T-helper 2 cell treated with Interferon-gamma antibody and Interleukin-4, amounts not matched to agents 5 μg/mL and 100 μg/mL, for 36 hours (primary cell): ENCODE measurements around the gene ATP6V0A4.

Source experiments
- DNase-seq: peaks from one replicate; pipeline ENCODE4 v3.0.0; 2021; ENCODE audit warnings: low spot score
- H3K27ac Mint-ChIP-seq: one replicate; pipeline ENCODE4 v1.8.0; 2021; ENCODE audit warnings: mild to moderate bottlenecking, mixed read lengths
- H3K27me3 Mint-ChIP-seq: one replicate; pipeline ENCODE4 v1.8.0; 2021; ENCODE audit warnings: low read depth, mixed read lengths
- H3K36me3 Mint-ChIP-seq: one replicate; pipeline ENCODE4 v1.8.0; 2021; ENCODE audit warnings: low read depth, mixed read lengths
- H3K4me1 Mint-ChIP-seq: one replicate; pipeline ENCODE4 v1.8.0; 2021; ENCODE audit warnings: low read depth, mixed read lengths
- H3K4me3 Mint-ChIP-seq: one replicate; pipeline ENCODE4 v1.8.0; 2022; ENCODE audit warnings: mild to moderate bottlenecking, moderate library complexity, mixed read lengths
- H3K9me3 Mint-ChIP-seq: one replicate; pipeline ENCODE4 v1.8.0; 2021; ENCODE audit warnings: mixed read lengths

ATP6V0A4 gene

GRCh38 chr7:138729444-138729843, 68.6 kb downstream of the ATP6V0A4 start:
- Mint-ChIP-seq H3K4me1 (no peaks in the 10 kb centered on the region), H3K9me3 (no peaks in the 10 kb centered on the region), H3K27me3 (peaks cover 3% of the 10 kb centered on the region), H3K27ac (no peak overlapping the region), H3K36me3 (no peaks in the 10 kb centered on the region), H3K4me3 (no peak overlapping the region)
- no peak for DNase-seq

DNA sequence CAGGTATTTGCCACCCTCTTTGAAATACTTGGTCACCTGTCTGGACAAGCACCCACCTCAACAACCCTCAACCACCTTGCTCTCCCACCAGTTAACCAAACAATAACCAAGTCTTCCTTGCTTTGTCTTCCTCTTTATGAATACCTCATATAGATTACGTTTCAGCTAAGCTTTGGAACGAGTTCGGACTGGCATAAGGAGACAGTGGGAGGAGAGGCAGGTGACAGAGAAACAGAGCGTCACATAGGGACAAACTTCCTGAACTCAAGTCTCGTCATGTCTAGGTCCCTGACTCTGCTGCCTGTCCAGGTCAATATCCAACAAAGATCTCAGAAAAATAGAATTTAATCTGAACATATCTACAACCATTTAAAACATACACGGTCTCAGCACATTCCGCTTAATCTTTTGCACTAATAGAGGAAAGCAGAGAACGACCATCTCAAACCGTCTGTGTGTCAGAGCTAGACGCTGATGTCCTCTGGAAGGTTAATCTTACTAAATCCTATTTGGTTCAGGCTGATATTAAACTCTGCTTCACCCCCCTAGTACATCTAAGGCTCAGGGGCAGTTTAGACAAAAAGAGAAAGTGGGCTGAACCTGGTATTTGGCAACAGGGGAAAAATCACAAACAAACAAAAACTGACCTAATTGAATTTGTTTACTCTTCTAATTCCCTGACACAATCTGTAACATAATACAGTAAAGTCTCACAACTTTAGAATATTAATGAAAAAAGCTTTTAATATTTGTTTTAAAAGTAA, 70.5 kb downstream of the ATP6V0A4 start:
- Mint-ChIP-seq H3K27me3 (peaks cover 3% of the 10 kb centered on the region), H3K27ac (no peak overlapping the region), H3K36me3 (no peaks in the 10 kb centered on the region), H3K4me1 (no peaks in the 10 kb centered on the region), H3K4me3 (no peak overlapping the region), H3K9me3 (no peaks in the 10 kb centered on the region)
- no peak for DNase-seq

GRCh38 chr7:138726288-138726687, 71.7 kb downstream of the ATP6V0A4 start:
- Mint-ChIP-seq H3K36me3 (no peaks in the 10 kb centered on the region), H3K27me3 (peaks cover 3% of the 10 kb centered on the region), H3K4me3 (no peak overlapping the region), H3K9me3 (no peaks in the 10 kb centered on the region), H3K4me1 (no peaks in the 10 kb centered on the region), H3K27ac (no peak overlapping the region)
- DNase-seq: no peak

- H3K4me3 Mint-ChIP-seq: no peak overlapping the region
- no peaks in the 10 kb centered on the region for H3K9me3 Mint-ChIP-seq
- no peak for DNase-seq
- H3K4me1 Mint-ChIP-seq: peaks cover 8% of the 10 kb centered on the region
- peaks cover 28% of the 10 kb centered on the region for H3K27me3 Mint-ChIP-seq
- H3K27ac Mint-ChIP-seq: no peak overlapping the region
- no peaks in the 10 kb centered on the region for H3K36me3 Mint-ChIP-seq
Measured at GRCh38 chr7:138720286-138720685, 77.7 kb downstream of the ATP6V0A4 start.

DNA sequence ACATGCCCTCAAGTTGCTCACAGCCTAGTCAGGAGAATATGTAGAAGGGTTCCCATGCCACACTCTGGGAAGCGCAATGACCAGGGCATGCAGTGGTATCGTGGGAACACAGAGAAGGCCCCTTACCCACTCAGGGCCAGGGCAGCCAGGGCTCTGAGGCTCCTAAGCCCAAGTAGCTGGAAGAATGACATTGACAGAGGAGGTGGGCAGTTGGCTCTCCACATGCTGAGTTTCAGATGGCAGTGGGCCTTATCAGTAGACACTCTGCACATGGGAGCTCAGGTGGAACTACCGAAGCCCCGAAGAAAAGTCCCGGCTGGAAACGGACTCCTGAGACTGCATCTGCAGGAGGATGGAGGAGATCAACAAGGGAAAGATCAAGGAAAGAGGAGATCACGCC, 81.1 kb downstream of the ATP6V0A4 start:
- H3K27me3 Mint-ChIP-seq: peaks cover 34% of the 10 kb centered on the region
- H3K4me1 Mint-ChIP-seq: peaks cover 14% of the 10 kb centered on the region
- no peaks in the 10 kb centered on the region for H3K36me3 Mint-ChIP-seq
- no peak for DNase-seq
- no peaks in the 10 kb centered on the region for H3K9me3 Mint-ChIP-seq
- no peak overlapping the region for H3K27ac Mint-ChIP-seq
- H3K4me3 Mint-ChIP-seq: peak overlapping the region; percentile 65

GRCh38 chr7:138713191-138713590, 84.8 kb downstream of the ATP6V0A4 start:
- H3K4me1 Mint-ChIP-seq: peaks cover 14% of the 10 kb centered on the region
- no peak overlapping the region for H3K4me3 Mint-ChIP-seq
- no peak for DNase-seq
- no peak overlapping the region for H3K27ac Mint-ChIP-seq
- H3K9me3 Mint-ChIP-seq: no peaks in the 10 kb centered on the region
- no peaks in the 10 kb centered on the region for H3K36me3 Mint-ChIP-seq
- H3K27me3 Mint-ChIP-seq: peaks cover 25% of the 10 kb centered on the region

GRCh38 chr7:138712652-138713051, 85.3 kb downstream of the ATP6V0A4 start:
- DNase-seq: no peak
- H3K27me3 Mint-ChIP-seq: peaks cover 19% of the 10 kb centered on the region
- no peak overlapping the region for H3K27ac Mint-ChIP-seq
- peaks cover 9% of the 10 kb centered on the region for H3K4me1 Mint-ChIP-seq
- H3K4me3 Mint-ChIP-seq: no peak overlapping the region
- no peaks in the 10 kb centered on the region for H3K36me3 Mint-ChIP-seq
- H3K9me3 Mint-ChIP-seq: no peaks in the 10 kb centered on the region

DNA sequence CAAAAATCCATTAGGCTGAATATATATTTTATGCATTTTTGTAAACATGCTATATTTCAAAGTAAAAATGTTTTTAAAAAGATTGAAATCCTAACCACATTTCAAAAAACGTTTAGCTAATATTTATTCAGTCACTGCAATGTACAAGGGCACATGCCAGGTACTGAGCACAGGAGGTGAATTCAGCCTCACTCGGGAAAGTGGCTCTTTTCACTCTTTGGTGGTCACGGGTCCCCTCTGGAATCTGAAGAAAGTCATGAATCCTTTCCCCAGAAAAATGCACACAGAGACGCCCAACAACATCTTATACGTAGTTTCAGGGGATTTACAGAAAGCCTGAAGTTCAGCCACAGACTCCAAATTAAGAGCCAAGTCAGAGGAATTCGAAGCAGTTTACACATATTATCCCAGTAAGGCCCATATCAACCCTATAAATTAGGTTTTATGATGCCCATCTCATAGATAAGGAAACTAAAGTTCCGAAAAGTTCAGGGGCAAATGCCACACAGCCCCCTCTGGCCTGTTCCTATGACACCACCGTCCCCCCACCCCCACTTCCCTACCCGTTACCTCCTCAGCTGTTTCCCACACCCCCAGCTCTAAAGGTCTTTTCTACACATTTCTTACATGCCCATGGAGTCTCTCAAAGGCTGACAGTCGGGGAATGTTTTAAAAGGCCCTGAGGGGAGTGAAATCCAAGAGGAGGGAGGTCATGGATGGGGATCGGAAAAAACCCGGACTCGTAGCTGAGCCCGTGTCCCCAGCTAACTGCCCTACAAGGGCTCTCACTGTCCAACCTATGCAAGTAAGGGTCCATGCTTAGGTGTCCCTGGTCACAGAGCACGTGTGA, 87.2 kb downstream of the ATP6V0A4 start:
- Mint-ChIP-seq H3K9me3 (no peaks in the 10 kb centered on the region), H3K27me3 (peaks cover 6% of the 10 kb centered on the region), H3K27ac (no peak overlapping the region), H3K4me1 (peaks cover 7% of the 10 kb centered on the region), H3K36me3 (no peaks in the 10 kb centered on the region), H3K4me3 (no peak overlapping the region)
- DNase-seq: no peak

- H3K27ac Mint-ChIP-seq: no peak overlapping the region
Measured at GRCh38 chr7:138705167-138705566, 92.8 kb downstream of the ATP6V0A4 start.

DNA sequence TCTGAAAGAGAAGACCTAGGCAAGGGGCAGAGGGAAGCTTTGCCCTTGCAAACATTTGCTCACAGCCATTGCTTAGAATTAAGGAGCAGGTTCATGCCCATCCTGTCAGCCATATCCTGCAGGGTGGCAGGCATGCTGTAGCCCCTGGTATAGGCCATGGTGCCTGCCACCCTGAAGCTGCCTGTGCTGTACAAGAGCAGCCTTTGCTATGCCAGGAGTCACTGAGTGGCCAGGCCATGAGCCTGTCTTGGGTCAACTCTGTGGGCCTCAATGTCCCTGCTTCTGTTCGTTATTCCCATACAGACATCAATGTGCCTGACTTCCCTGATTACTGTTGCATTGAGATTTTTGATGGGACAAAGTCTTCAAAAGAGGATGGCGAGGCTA, 96.5 kb downstream of the ATP6V0A4 start:
- Mint-ChIP-seq H3K27ac (no peak overlapping the region), H3K36me3 (no peaks in the 10 kb centered on the region), H3K9me3 (no peaks in the 10 kb centered on the region), H3K27me3 (peaks cover 12% of the 10 kb centered on the region), H3K4me3 (no peak overlapping the region), H3K4me1 (no peaks in the 10 kb centered on the region)
- DNase-seq: no peak

More at GRCh38 chr7:138705167-138705566, 92.8 kb downstream of the ATP6V0A4 start:
- H3K9me3 Mint-ChIP-seq: no peaks in the 10 kb centered on the region
- no peak for DNase-seq
- H3K36me3 Mint-ChIP-seq: no peaks in the 10 kb centered on the region
- H3K4me1 Mint-ChIP-seq: no peaks in the 10 kb centered on the region
- peaks cover 4% of the 10 kb centered on the region for H3K27me3 Mint-ChIP-seq
- H3K4me3 Mint-ChIP-seq: no peak overlapping the region

- H3K27me3 Mint-ChIP-seq: peaks cover 12% of the 10 kb centered on the region
- no peak within 1 kb of the TSS for H3K27ac Mint-ChIP-seq
- no peak within 1 kb of the TSS for H3K4me3 Mint-ChIP-seq
- H3K9me3 Mint-ChIP-seq: no peaks in the 10 kb centered on the region
- DNase-seq: no peak
- no peaks in the 10 kb centered on the region for H3K36me3 Mint-ChIP-seq
- no peaks in the 10 kb centered on the region for H3K4me1 Mint-ChIP-seq
Measured at GRCh38 chr7:138700857-138701536, 97.0 kb downstream of the ATP6V0A4 start, which contains the start of gene SVOPL. TSS of gene SVOPL (minus strand) at chr7:138701362. CDS start at chr7:138679045, 22,317 bp downstream.

DNA sequence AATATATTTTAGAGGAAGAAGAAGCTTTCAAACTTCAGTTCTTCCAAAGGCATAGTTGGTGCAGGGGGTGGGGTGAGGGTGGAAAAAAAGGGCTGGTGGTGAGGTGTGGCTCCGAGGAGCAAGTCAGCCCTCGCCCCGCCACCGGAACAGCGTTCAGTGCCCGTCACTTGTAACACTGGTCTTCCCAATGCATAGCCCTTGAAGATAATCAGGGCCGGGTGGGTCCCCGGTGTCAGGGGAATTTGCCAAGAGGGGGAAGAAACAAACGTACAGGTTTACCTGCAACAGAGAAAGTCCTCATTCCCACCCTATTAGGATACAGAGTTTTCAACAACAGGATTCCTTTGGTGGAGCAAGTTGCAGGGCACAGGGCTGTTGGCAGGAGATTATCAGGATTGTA, 98.3 kb downstream of the ATP6V0A4 start:
- H3K27ac Mint-ChIP-seq: no peak overlapping the region
- H3K4me3 Mint-ChIP-seq: no peak overlapping the region
- no peaks in the 10 kb centered on the region for H3K4me1 Mint-ChIP-seq
- peaks cover 12% of the 10 kb centered on the region for H3K27me3 Mint-ChIP-seq
- H3K9me3 Mint-ChIP-seq: no peaks in the 10 kb centered on the region
- H3K36me3 Mint-ChIP-seq: no peaks in the 10 kb centered on the region
- no peak for DNase-seq

- no peak for DNase-seq
- H3K27ac Mint-ChIP-seq: no peak overlapping the region
- peaks cover 15% of the 10 kb centered on the region for H3K27me3 Mint-ChIP-seq
- no peaks in the 10 kb centered on the region for H3K4me1 Mint-ChIP-seq
- no peaks in the 10 kb centered on the region for H3K36me3 Mint-ChIP-seq
- H3K9me3 Mint-ChIP-seq: no peaks in the 10 kb centered on the region
- H3K4me3 Mint-ChIP-seq: no peak overlapping the region
Measured at GRCh38 chr7:138698281-138698680, 99.7 kb downstream of the ATP6V0A4 start.
